Uterus (tissue), 2 donors: ENCODE data around the gene NPC1L1.

ENCODE experiments used
- POLR2A ChIP-seq, 2 donors: fragments of 450-650 bp; IDR thresholded peaks; one replicate each; pipeline ENCODE4 v1.6.1; 2016; ENCODE audit warnings: antibody characterized with exemption in 2 of 2, mild to moderate bottlenecking in 1 of 2, moderate library complexity in 1 of 2
- TF ChIP-seq, protein P1 (sequence below), 4 experiments: fragments of 200-600 bp in 2 of 4; fragments of 450-650 bp in 2 of 4; sonication (generic) in 2 of 4; IDR thresholded peaks; one replicate each; pipeline ENCODE4 v1.5.1; 2016 to 2019; ENCODE audit warnings: antibody characterized with exemption in 4 of 4, mild to moderate bottlenecking in 2 of 4, moderate library complexity in 1 of 4

DNA sequence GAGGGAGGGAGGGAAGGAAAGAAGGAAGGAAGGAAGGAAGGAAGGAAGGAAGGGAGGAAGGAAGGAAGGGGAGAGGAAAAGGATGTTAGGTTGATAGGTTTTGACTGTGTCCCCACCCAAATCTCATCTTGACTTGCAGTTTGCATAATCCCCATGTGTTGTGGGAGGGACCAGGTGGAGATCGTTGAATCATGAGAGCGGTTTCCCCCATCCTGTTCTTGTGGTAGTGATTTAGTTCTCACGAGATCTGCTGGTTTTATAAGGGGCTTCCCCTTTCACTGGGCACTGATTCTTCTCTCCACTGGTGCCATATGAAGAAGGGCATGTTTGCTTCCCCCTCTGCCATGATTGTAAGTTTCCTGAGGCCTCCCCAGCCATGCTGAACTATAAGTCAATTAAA lies 35.5 kb downstream of the NPC1L1 start:
- no peak for TF ChIP-seq POLR2A (IDR thresholded peaks at IDR 0.05)
- TF ChIP-seq, protein P1, sequence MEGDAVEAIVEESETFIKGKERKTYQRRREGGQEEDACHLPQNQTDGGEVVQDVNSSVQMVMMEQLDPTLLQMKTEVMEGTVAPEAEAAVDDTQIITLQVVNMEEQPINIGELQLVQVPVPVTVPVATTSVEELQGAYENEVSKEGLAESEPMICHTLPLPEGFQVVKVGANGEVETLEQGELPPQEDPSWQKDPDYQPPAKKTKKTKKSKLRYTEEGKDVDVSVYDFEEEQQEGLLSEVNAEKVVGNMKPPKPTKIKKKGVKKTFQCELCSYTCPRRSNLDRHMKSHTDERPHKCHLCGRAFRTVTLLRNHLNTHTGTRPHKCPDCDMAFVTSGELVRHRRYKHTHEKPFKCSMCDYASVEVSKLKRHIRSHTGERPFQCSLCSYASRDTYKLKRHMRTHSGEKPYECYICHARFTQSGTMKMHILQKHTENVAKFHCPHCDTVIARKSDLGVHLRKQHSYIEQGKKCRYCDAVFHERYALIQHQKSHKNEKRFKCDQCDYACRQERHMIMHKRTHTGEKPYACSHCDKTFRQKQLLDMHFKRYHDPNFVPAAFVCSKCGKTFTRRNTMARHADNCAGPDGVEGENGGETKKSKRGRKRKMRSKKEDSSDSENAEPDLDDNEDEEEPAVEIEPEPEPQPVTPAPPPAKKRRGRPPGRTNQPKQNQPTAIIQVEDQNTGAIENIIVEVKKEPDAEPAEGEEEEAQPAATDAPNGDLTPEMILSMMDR (IDR thresholded peaks at IDR 0.05), result no peak
